K562 (cell line): ENCODE measurements around the gene TM9SF3. TPM values are rescaled to one million over a fixed set of nuclear protein-coding genes. Genes with fewer than 3 reads are reported as not detected.

Experiments
- ATAC-seq: fragments of 200-7000 bp; cut with Tn5 transposase; 3 replicates; pipeline ENCODE4 v1.9.1; 2020; ENCODE audit warnings: moderate library complexity
- BruUV-seq: library from RNA; stranded (reverse); fragments of 400-500 nt; replicated peaks from 2 replicates; lab custom pipeline; 2021; lab: Mats Ljungman, UMichigan
- CTCF ChIA-PET: fragments of 300-600 bp; formaldehyde crosslinking; extraction: SDS; loops from one replicate; lab custom pipeline; 2021; ENCODE audit warnings: low intra/inter-chr PET ratio; lab: Yijun Ruan, JAX
- POLR2A ChIA-PET: fragments of 300-600, 350-650 bp; sonication (Branson Sonifier 250); formaldehyde crosslinking; extraction: SDS; loops from one replicate; lab custom pipeline; 2021; ENCODE audit warnings: antibody characterized with exemption, inconsistent platforms; lab: Yijun Ruan, JAX
- DNase-seq, 4 experiments: peaks; one replicate each; pipeline versions ENCODE4 v3.0.0 to v3.0.0-alpha.2; 2011 to 2018; ENCODE audit warnings: low spot score in 3 of 4, mixed read lengths in 3 of 4; ENCODE audit errors: extremely low read depth in 1 of 4
- FAIRE-seq: peaks from 2 replicates; lab custom pipeline; 2011; peaks lifted over from hg19 to GRCh38; lab: Jason Lieb, UNC
- H2AFZ ChIP-seq: 2 replicates; pipeline ENCODE4 v1.6.0; 2011; ENCODE audit warnings: low read depth, low read length, control low read depth, inconsistent platforms
- H3K27ac ChIP-seq: fragments of 200-600 bp; 3 replicates; pipeline ENCODE4 v1.8.0; 2011; ENCODE audit warnings: low read depth, mild to moderate bottlenecking, control low read depth, inconsistent platforms, low read length, moderate library complexity, mixed read lengths; ENCODE audit errors: extremely low read depth
- H3K27me3 ChIP-seq, 2 experiments: fragments of 300-600 bp in 1 of 2; 2 replicates in 1 of 2; 3 replicates in 1 of 2; pipeline versions ENCODE4 v1.6.0 to v1.8.0; 2011; ENCODE audit warnings: inconsistent platforms in 2 of 2, low read length in 2 of 2, mild to moderate bottlenecking in 1 of 2, mixed read lengths in 1 of 2, moderate library complexity in 1 of 2; ENCODE audit not compliant: control insufficient read depth in 2 of 2, insufficient read depth in 2 of 2
- H3K36me3 ChIP-seq: fragments of 300-600 bp; 3 replicates; pipeline ENCODE4 v1.8.0; 2011; ENCODE audit warnings: mild to moderate bottlenecking, low read length, inconsistent platforms; ENCODE audit not compliant: control insufficient read depth, insufficient read depth
- H3K4me1 ChIP-seq, 2 experiments: fragments of 200-600 bp in 1 of 2; replicated peaks in 1 of 2; 2 replicates in 1 of 2; 3 replicates in 1 of 2; pipeline versions ENCODE4 v1.5.1 to v1.8.0; 2011; ENCODE audit warnings: inconsistent platforms in 2 of 2, low read length in 2 of 2, mild to moderate bottlenecking in 1 of 2, mixed read lengths in 1 of 2, moderate library complexity in 1 of 2; ENCODE audit not compliant: control insufficient read depth in 2 of 2, insufficient read depth in 2 of 2
- H3K4me2 ChIP-seq: 2 replicates; pipeline ENCODE4 v1.6.1; 2011; ENCODE audit warnings: low read length, control low read depth, inconsistent platforms, mixed read lengths; ENCODE audit not compliant: insufficient read depth
- H3K4me3 ChIP-seq: fragments of 200-600 bp; sonication (generic), shearing (Covaris generic); 2 replicates; pipeline ENCODE4 v1.5.1; 2016; ENCODE audit warnings: control low read depth, inconsistent platforms
- H3K79me2 ChIP-seq: fragments of 200-600 bp; 3 replicates; pipeline ENCODE4 v1.8.0; 2011; ENCODE audit warnings: low read length, inconsistent platforms; ENCODE audit not compliant: control insufficient read depth, insufficient read depth
- H3K9ac ChIP-seq, 2 experiments: 2 replicates each; pipeline versions ENCODE4 v1.6.0 to v1.6.1; 2011; ENCODE audit warnings: low read depth in 2 of 2, low read length in 2 of 2, control low read depth in 1 of 2, inconsistent platforms in 1 of 2, mild to moderate bottlenecking in 1 of 2, mixed read lengths in 1 of 2; ENCODE audit not compliant: insufficient read depth in 1 of 2
- H3K9me1 ChIP-seq: one replicate; pipeline ENCODE4 v1.6.0; 2011; ENCODE audit warnings: inconsistent platforms, mild to moderate bottlenecking, low read length, moderate library complexity; ENCODE audit not compliant: control insufficient read depth, insufficient read depth
- H3K9me3 ChIP-seq: replicated peaks from 2 replicates; pipeline ENCODE4 v1.5.1; 2011; ENCODE audit warnings: low read depth, low read length, inconsistent platforms; ENCODE audit not compliant: control insufficient read depth, insufficient read depth
- H4K20me1 ChIP-seq: replicated peaks from 2 replicates; pipeline ENCODE4 v1.6.1; 2011; ENCODE audit warnings: low read length, inconsistent platforms, mixed read lengths; ENCODE audit not compliant: control insufficient read depth, insufficient read depth
- CEBPZ ChIP-seq: fragments of 150-350 bp; IDR thresholded peaks from 2 replicates; pipeline ENCODE4 v1.6.1; 2014; ENCODE audit warnings: low read depth, mild to moderate bottlenecking, low read length, borderline replicate concordance
- DDX20 ChIP-seq: fragments of 450-650 bp; IDR thresholded peaks from 2 replicates; pipeline ENCODE4 v1.6.1; 2016; ENCODE audit warnings: missing genetic modification characterization, low read depth, mild to moderate bottlenecking, missing compliant biosample characterization, moderate library complexity
- E2F3 ChIP-seq: fragments of 250-450 bp; sonication (Bioruptor Pico); IDR thresholded peaks from 2 replicates; pipeline ENCODE4 v1.4.0; 2020; ENCODE audit warnings: mild to moderate bottlenecking
- FUS ChIP-seq: fragments of 200-400 bp; formaldehyde crosslinking; optimal IDR thresholded peaks from 2 replicates; pipeline ENCODE3; 2017; ENCODE audit warnings: low read depth, low read length
- SMARCE1 ChIP-seq: fragments of 450-650 bp; IDR thresholded peaks from 2 replicates; pipeline ENCODE4 v1.7.1; 2016; ENCODE audit warnings: mild to moderate bottlenecking
- SPI1 ChIP-seq: IDR thresholded peaks from 2 replicates; pipeline ENCODE4 v1.6.1; 2011; ENCODE audit warnings: low read depth, low read length, control low read depth, borderline replicate concordance
- WGBS: fragments of 100-300 bp; shearing (Covaris generic); methylation state at CpG from one replicate; pipeline ENCODE4 v1.1.6; 2016; ENCODE audit warnings: low coverage, mixed read lengths; ENCODE audit not compliant: insufficient coverage; ENCODE audit errors: missing lambda C conversion rate; 5-methylcytosine and 5-hydroxymethylcytosine counted together
- in situ Hi-C: fragments of 300-500 bp; cut with MboI; formaldehyde crosslinking; loops from 4 replicates; pipeline ENCODE4 v1.15.0; 2018; ENCODE audit warnings: inconsistent platforms, mixed read lengths
- intact Hi-C: fragments of 100-400 bp; cut with micrococcal nuclease; formaldehyde crosslinking; loops from 2 replicates; pipeline ENCODE4 v1.14.2; 2022
- polyA plus RNA-seq, 8 experiments: library from polyadenylated mRNA; depleted of rRNA in 4 of 8; stranded (reverse) in 5 of 8; unstranded in 3 of 8; fragments of >200 nt; fragmentation: Nextera tagmentation in 2 of 8; fragmentation: Illumina TruSeq in 1 of 8; extraction: Ambion mirVana in 2 of 8; extraction: Trizol in 1 of 8; gene quantifications; 2 replicates each; pipeline versions ENCODE4 v1.2.1 to v1.2.3, GENCODE V29; 2011 to 2014; ENCODE audit warnings: inconsistent platforms in 1 of 8, missing spikeins in 1 of 8
- total RNA-seq, 7 experiments: library from RNA; depleted of rRNA in 6 of 7; stranded (reverse); fragments of >200 nt in 6 of 7; fragmentation: Illumina TruSeq in 2 of 7; extraction: Trizol in 2 of 7; gene quantifications; 2 replicates each; pipeline versions ENCODE4 v1.2.1 to v1.2.3, GENCODE V29; 2011 to 2021; ENCODE audit warnings: low replicate concordance in 1 of 7

TM9SF3 gene
- total and polyA plus RNA-seq, 9 of the 15 experiments (the other 6 are each of a cell fraction or from before 2014, with no cell fraction given): 16.1 to 63.1 (median 34.9) TPM

- Histone ChIP-seq H3K4me1 (peaks cover 31 to 57% of the 10 kb centered on the region in 2 experiments), H4K20me1 (no peaks in the 10 kb centered on the region), H3K36me3 (no peaks in the 10 kb centered on the region), H3K9me3 (no peaks in the 10 kb centered on the region), H3K9ac (0 out of 4 replicates have a peak overlapping the region, but pooled peaks of 1 of the 2 experiments have one; percentile 24), H3K4me2 (peak overlapping the region; percentile 59; the same call in 1 of the 2 replicates), H3K27me3 (no peaks in the 10 kb centered on the region), H3K9me1 (no peaks in the 10 kb centered on the region), H3K4me3 (no peak overlapping the region), H3K79me2 (no peaks in the 10 kb centered on the region), H3K27ac (no peak overlapping the region; the same call in 2 of the 3 replicates), H2AFZ (no peak overlapping the region)
- ChIA-PET POLR2A (interaction anchor here (0.5 to 1.3 kb wide), 8 partner anchors 13 to 1756 kb away, joined by 3 to 4 read pairs (median 3); no protein-coding TSS in a partner anchor), CTCF (interaction anchor here (0.5 kb wide), 1 partner anchor 22 kb away, joined by 5 read pairs; no protein-coding TSS in a partner anchor)
- FAIRE-seq: no peak
- TF ChIP-seq FUS (no peak), SPI1 (no peak), DDX20 (no peak), SMARCE1 (no peak), CEBPZ (no peak), E2F3 (CRISPR knock-in tag) (no peak)
- 74% methylated on average over 16 of the region's 17 CpGs for WGBS
- DNase-seq: no peak
- intact Hi-C loops (loop anchor here (5.0 to 10.0 kb wide), 2 partner anchors 33 to 105 kb away; partner anchors contain the start of genes TLL2 and TM9SF3), in situ Hi-C loops (no loop called here)
- ATAC-seq: no peak
- no TSS peak for BruUV-seq
These were observed 33.3 kb upstream of the TM9SF3 start for GRCh38 chr10:96619796-96620773.
